Liver (tissue), 9 donors: ENCODE measurements around the gene PLPPR5. TPM values are rescaled to one million over a fixed set of nuclear protein-coding genes. Genes with fewer than 3 reads are reported as not detected.

ENCODE experiments used
- DNase-seq: peaks from one replicate; pipeline ENCODE4 v3.0.0-alpha.2; 2017; ENCODE audit warnings: low spot score
- H3K27ac ChIP-seq, 2 donors: one replicate each; pipeline ENCODE4 v1.7.0; 2013; ENCODE audit warnings: inconsistent platforms in 2 of 2, low read length in 2 of 2, control low read depth in 1 of 2, low read depth in 1 of 2, mild to moderate bottlenecking in 1 of 2
- H3K27me3 ChIP-seq, 4 donors: one replicate each; pipeline versions ENCODE4 v1.6.1 to v1.7.0; 2013; ENCODE audit warnings: low read length in 3 of 4, inconsistent platforms in 1 of 4, mild to moderate bottlenecking in 1 of 4, moderate library complexity in 1 of 4; ENCODE audit not compliant: control insufficient read depth in 4 of 4, insufficient read depth in 4 of 4
- H3K36me3 ChIP-seq, 4 donors: one replicate each; pipeline versions ENCODE4 v1.6.1 to v1.7.0; 2013; ENCODE audit warnings: low read length in 3 of 4, mild to moderate bottlenecking in 3 of 4, low read depth in 1 of 4, moderate library complexity in 1 of 4; ENCODE audit not compliant: control insufficient read depth in 4 of 4, insufficient read depth in 3 of 4
- H3K4me1 ChIP-seq, 4 donors: one replicate each; pipeline versions ENCODE4 v1.6.1 to v1.7.0; 2013; ENCODE audit warnings: low read length in 3 of 4, mild to moderate bottlenecking in 3 of 4, moderate library complexity in 1 of 4; ENCODE audit not compliant: control insufficient read depth in 4 of 4, insufficient read depth in 4 of 4
- H3K4me3 ChIP-seq, 3 donors: one replicate each; pipeline versions ENCODE4 v1.6.1 to v1.7.0; 2013; ENCODE audit warnings: low read length in 3 of 3, control low read depth in 1 of 3, low read depth in 1 of 3, mild to moderate bottlenecking in 1 of 3
- H3K9ac ChIP-seq, 2 donors: one replicate each; pipeline ENCODE4 v1.7.0; 2013; ENCODE audit warnings: low read length in 2 of 2, mild to moderate bottlenecking in 2 of 2, moderate library complexity in 2 of 2, control low read depth in 1 of 2, low read depth in 1 of 2
- H3K9me3 ChIP-seq, 4 donors: one replicate each; pipeline versions ENCODE4 v1.6.1 to v1.7.0; 2013; ENCODE audit warnings: low read length in 3 of 4; ENCODE audit not compliant: control insufficient read depth in 4 of 4
- ATF3 ChIP-seq: IDR thresholded peaks from 2 replicates; pipeline ENCODE4 v1.6.1; 2016; ENCODE audit warnings: antibody characterized with exemption
- EGR1 ChIP-seq, 2 donors: IDR thresholded peaks; 2 replicates each; pipeline ENCODE4 v1.6.1; 2016 to 2018; ENCODE audit warnings: antibody characterized with exemption in 2 of 2, low read depth in 2 of 2
- FOXA1 ChIP-seq: IDR thresholded peaks from 2 replicates; pipeline ENCODE4 v1.6.1; 2016; ENCODE audit warnings: antibody characterized with exemption
- JUND ChIP-seq, 2 donors: IDR thresholded peaks; 2 replicates each; pipeline ENCODE4 v1.6.1; 2016; ENCODE audit warnings: antibody characterized with exemption in 2 of 2
- NR2F2 ChIP-seq: IDR thresholded peaks from 2 replicates; pipeline ENCODE4 v1.6.1; 2016; ENCODE audit warnings: antibody characterized with exemption
- RAD21 ChIP-seq, 2 donors: IDR thresholded peaks; 2 replicates each; pipeline ENCODE4 v1.6.1; 2016; ENCODE audit warnings: antibody characterized with exemption in 2 of 2, mild to moderate bottlenecking in 2 of 2
- YY1 ChIP-seq: IDR thresholded peaks from 2 replicates; pipeline ENCODE4 v1.6.1; 2016; ENCODE audit warnings: antibody characterized with exemption, mild to moderate bottlenecking
- WGBS: extraction: QIAGEN DNeasy Blood & Tissue Kit; methylation state at CpG from one replicate; pipeline ENCODE4 v1.1.7; 2013; 5-methylcytosine and 5-hydroxymethylcytosine counted together
- polyA plus RNA-seq, 2 donors: library from polyadenylated mRNA; stranded (reverse) in 1 of 2; unstranded in 1 of 2; fragments of 200-250 nt in 1 of 2; fragments of >200 nt in 1 of 2; fragmentation: Nextera tagmentation in 1 of 2; extraction: Ambion mirVana in 1 of 2; gene quantifications; one replicate each; pipeline versions ENCODE4 v1.2.1 to v1.2.3, GENCODE V29; 2013 to 2015
- total RNA-seq, 2 donors: library from RNA; depleted of rRNA; stranded (reverse); fragments of >200 nt; gene quantifications; one replicate each; pipeline ENCODE4 v1.2.3, GENCODE V29; 2014
- TF ChIP-seq, protein P1 (sequence below): IDR thresholded peaks from 2 replicates; pipeline ENCODE4 v1.6.1; 2016; ENCODE audit warnings: antibody characterized with exemption
- TF ChIP-seq, protein P2 (sequence below): IDR thresholded peaks from 2 replicates; pipeline ENCODE4 v1.6.1; 2016; ENCODE audit warnings: antibody characterized with exemption, mild to moderate bottlenecking
- donor health status: healthy.
- donor health status: healthy.
- donor health status: healthy.
- donor health status: healthy.
- donor health status: healthy.

PLPPR5 gene
- total and polyA plus RNA-seq, 4 donors = not detected

DNA sequence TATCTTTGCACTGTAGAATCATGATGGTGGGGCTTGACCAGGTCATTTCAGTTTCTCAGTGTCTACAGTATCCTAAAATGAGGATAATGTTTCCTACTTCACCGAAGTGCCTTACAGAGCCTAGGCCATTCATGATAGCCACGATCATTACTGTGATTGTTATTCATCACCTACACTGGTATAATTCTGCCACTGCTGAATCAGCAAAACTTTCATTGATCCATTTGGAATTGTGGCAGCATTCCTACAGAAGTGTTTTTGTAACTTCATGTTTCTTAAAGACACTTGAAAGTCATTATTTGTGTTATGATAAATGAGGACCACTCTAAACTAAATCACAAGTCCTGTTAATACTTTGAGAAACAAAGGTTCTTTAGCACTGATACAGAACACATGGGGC lies 6.0 kb upstream of the PLPPR5 start:
- WGBS = 85% methylated on average over 2 of the region's 2 CpGs
- TF ChIP-seq JUND (IDR thresholded peaks at IDR 0.05) (no peak), FOXA1 (no peak), ATF3 (no peak), RAD21 (IDR thresholded peaks at IDR 0.05) (no peak)
- TF ChIP-seq, protein P1, sequence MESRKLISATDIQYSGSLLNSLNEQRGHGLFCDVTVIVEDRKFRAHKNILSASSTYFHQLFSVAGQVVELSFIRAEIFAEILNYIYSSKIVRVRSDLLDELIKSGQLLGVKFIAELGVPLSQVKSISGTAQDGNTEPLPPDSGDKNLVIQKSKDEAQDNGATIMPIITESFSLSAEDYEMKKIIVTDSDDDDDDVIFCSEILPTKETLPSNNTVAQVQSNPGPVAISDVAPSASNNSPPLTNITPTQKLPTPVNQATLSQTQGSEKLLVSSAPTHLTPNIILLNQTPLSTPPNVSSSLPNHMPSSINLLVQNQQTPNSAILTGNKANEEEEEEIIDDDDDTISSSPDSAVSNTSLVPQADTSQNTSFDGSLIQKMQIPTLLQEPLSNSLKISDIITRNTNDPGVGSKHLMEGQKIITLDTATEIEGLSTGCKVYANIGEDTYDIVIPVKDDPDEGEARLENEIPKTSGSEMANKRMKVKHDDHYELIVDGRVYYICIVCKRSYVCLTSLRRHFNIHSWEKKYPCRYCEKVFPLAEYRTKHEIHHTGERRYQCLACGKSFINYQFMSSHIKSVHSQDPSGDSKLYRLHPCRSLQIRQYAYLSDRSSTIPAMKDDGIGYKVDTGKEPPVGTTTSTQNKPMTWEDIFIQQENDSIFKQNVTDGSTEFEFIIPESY = no peak
- TF ChIP-seq, protein P2, sequence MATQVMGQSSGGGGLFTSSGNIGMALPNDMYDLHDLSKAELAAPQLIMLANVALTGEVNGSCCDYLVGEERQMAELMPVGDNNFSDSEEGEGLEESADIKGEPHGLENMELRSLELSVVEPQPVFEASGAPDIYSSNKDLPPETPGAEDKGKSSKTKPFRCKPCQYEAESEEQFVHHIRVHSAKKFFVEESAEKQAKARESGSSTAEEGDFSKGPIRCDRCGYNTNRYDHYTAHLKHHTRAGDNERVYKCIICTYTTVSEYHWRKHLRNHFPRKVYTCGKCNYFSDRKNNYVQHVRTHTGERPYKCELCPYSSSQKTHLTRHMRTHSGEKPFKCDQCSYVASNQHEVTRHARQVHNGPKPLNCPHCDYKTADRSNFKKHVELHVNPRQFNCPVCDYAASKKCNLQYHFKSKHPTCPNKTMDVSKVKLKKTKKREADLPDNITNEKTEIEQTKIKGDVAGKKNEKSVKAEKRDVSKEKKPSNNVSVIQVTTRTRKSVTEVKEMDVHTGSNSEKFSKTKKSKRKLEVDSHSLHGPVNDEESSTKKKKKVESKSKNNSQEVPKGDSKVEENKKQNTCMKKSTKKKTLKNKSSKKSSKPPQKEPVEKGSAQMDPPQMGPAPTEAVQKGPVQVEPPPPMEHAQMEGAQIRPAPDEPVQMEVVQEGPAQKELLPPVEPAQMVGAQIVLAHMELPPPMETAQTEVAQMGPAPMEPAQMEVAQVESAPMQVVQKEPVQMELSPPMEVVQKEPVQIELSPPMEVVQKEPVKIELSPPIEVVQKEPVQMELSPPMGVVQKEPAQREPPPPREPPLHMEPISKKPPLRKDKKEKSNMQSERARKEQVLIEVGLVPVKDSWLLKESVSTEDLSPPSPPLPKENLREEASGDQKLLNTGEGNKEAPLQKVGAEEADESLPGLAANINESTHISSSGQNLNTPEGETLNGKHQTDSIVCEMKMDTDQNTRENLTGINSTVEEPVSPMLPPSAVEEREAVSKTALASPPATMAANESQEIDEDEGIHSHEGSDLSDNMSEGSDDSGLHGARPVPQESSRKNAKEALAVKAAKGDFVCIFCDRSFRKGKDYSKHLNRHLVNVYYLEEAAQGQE = no peak

DNA sequence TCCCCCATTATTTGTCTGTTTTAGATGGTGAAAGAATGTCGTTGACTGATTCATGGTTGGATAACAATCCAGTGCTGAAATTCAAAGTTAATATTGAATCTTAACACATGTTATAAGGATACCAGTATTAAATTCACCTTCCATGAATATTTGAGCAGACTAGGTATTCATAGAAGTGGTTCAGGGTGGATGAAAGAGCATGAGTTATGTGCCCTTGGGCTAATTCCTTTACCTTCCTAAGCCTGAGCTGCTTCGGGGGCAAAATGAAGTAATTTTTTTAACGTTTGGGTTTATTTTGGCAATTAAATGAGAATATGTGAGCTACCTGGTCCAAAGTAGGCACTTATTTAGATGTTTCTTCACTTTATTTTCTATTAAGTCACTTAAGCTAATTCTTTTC lies 2.7 kb upstream of the PLPPR5 start:
- Histone ChIP-seq H3K27ac (no peak overlapping the region), H3K4me1 (peaks cover 0 to 11% (median 8%) of the 10 kb centered on the region in 4 donors), H3K9ac (no peak overlapping the region), H3K4me3 (no peak overlapping the region), H3K36me3 (no peaks in the 10 kb centered on the region), H3K27me3 (peaks cover 0 to 6% (median 3%) of the 10 kb centered on the region in 4 donors), H3K9me3 (no peaks in the 10 kb centered on the region)
- WGBS = 69% methylated on average over 3 of the region's 3 CpGs
- no peak for TF ChIP-seq NR2F2
- TF ChIP-seq YY1 = no peak
- TF ChIP-seq, protein P2 = no peak
- TF ChIP-seq JUND (IDR thresholded peaks at IDR 0.05) = no peak
- TF ChIP-seq, protein P1 = no peak
- TF ChIP-seq ATF3 = no peak
- TF ChIP-seq EGR1 (IDR thresholded peaks at IDR 0.05; ENCODE audit: low read depth in 2 of 2) = no peak
- DNase-seq = no peak

More for the DNA sequence above, 6.0 kb upstream of the PLPPR5 start:
- H3K36me3 ChIP-seq = no peaks in the 10 kb centered on the region
- no peak overlapping the region for H3K4me3 ChIP-seq
- no peaks in the 10 kb centered on the region for H3K4me1 ChIP-seq
- DNase-seq = no peak
- peaks cover 0 to 5% (median 0%) of the 10 kb centered on the region in 4 donors for H3K27me3 ChIP-seq
- H3K9ac ChIP-seq = no peak overlapping the region
- H3K27ac ChIP-seq = no peak overlapping the region
- no peaks in the 10 kb centered on the region for H3K9me3 ChIP-seq
